HT1080 (cell line): Measurements from ENCODE around the gene IRAK2. TPM values are rescaled to one million over a fixed set of nuclear protein-coding genes. Genes with fewer than 3 reads are reported as not detected.

Source experiments
- DNase-seq: peaks from one replicate; pipeline ENCODE4 v3.0.0-alpha.2; 2015; ENCODE audit warnings: low read depth
- total RNA-seq: library from RNA; depleted of rRNA; stranded (reverse); fragments of >200 nt; shearing (Covaris generic); gene quantifications from 2 replicates; pipeline ENCODE4 v1.2.3, GENCODE V29; 2014

Gene IRAK2
- total RNA-seq, 1 experiment from 2014 or later: 9.1 TPM

- DNase-seq: no peak
Measured at GRCh38 chr3:10188804-10189556, 24.3 kb downstream of the IRAK2 start.

GRCh38 chr3:10189557-10190354, 25.0 kb downstream of the IRAK2 start:
- peak; percentile 93 for DNase-seq

- DNase-seq: peak; percentile 94
Measured at GRCh38 chr3:10192953-10193691, 28.4 kb downstream of the IRAK2 start.

- no peak for DNase-seq
Measured at GRCh38 chr3:10193692-10194327, 29.1 kb downstream of the IRAK2 start.

- DNase-seq: no peak
Measured at GRCh38 chr3:10194328-10195071, 29.8 kb downstream of the IRAK2 start.

- no peak for DNase-seq
Measured at GRCh38 chr3:10195366-10196089, 30.8 kb downstream of the IRAK2 start.

- DNase-seq: no peak
Measured at GRCh38 chr3:10196389-10197052, 31.8 kb downstream of the IRAK2 start.

GRCh38 chr3:10198226-10198625, 33.5 kb downstream of the IRAK2 start:
- DNase-seq: no peak

- peak; percentile 84 for DNase-seq
Measured at GRCh38 chr3:10198761-10199649, 34.3 kb downstream of the IRAK2 start.

GRCh38 chr3:10204921-10205320, 40.2 kb downstream of the IRAK2 start:
- no peak for DNase-seq

GRCh38 chr3:10205451-10206165, 40.9 kb downstream of the IRAK2 start:
- peak; percentile 97 for DNase-seq

- DNase-seq: no peak
Measured at GRCh38 chr3:10206166-10206511, 41.4 kb downstream of the IRAK2 start.

GRCh38 chr3:10213156-10213792, 48.6 kb downstream of the IRAK2 start:
- DNase-seq: peak; percentile 64

GRCh38 chr3:10215578-10216368, 51.1 kb downstream of the IRAK2 start:
- DNase-seq: no peak

- DNase-seq: no peak
Measured at GRCh38 chr3:10217359-10217758, 52.6 kb downstream of the IRAK2 start.

- DNase-seq: no peak
Measured at GRCh38 chr3:10219737-10220136, 55.0 kb downstream of the IRAK2 start.
